Stimulated activated CD4-positive, alpha-beta T cell treated with anti-CD3 and anti-CD28 coated beads, TNF-alpha, amount 100 ng/mL, for 24 hours (primary cell): ENCODE results near the gene NRXN3.
"Not testable (repeated sequence)": the region's sequence is repeated elsewhere in the genome, so short reads cannot be mapped to it uniquely, and the experiment has no call there.

Experiments used
- DNase-seq, 3 experiments: peaks; one replicate each; pipeline ENCODE4 v3.0.0-alpha.2; 2020; ENCODE audit warnings: low read depth in 3 of 3

Gene NRXN3

DNA sequence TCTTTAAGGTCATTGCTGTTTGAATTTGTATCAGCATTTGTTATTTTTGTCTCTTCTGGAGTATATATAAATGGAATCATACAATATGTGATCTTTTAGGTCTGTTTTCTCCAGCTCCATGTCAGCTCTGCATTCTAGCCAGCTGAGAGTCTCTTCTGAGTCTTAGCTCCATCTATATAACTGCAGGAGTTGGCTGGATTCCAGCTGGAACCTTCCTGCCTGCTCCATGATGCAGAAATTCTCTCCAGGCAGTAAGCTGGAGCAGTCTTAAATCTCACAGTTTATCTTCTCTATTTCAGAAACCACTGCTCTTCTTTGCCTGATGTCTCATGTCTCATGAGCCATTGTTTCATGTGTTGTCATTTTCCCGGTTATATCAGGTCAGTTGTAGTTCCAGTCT is 827.6 kb downstream of the NRXN3 start:
- DNase-seq = no peak

DNA sequence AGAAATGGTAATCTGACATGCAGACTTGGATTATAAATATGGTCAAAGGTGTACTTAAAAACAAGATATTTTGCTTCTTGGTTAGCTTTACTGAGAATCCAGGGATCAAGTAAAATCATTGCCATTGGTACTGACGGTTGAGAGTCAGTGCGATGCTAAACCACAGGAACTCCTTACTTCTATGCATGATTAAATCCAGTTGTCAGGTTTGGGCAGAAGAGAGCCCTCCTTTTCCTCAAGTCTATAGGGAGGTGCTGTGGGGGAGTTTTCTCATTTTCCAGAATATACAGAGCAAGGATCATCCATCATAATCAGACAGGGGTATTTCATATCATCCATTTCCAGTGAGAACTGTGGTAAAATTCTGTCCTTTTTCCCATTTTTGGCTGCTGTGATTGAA is 839.1 kb downstream of the NRXN3 start:
- DNase-seq = no peak

DNA sequence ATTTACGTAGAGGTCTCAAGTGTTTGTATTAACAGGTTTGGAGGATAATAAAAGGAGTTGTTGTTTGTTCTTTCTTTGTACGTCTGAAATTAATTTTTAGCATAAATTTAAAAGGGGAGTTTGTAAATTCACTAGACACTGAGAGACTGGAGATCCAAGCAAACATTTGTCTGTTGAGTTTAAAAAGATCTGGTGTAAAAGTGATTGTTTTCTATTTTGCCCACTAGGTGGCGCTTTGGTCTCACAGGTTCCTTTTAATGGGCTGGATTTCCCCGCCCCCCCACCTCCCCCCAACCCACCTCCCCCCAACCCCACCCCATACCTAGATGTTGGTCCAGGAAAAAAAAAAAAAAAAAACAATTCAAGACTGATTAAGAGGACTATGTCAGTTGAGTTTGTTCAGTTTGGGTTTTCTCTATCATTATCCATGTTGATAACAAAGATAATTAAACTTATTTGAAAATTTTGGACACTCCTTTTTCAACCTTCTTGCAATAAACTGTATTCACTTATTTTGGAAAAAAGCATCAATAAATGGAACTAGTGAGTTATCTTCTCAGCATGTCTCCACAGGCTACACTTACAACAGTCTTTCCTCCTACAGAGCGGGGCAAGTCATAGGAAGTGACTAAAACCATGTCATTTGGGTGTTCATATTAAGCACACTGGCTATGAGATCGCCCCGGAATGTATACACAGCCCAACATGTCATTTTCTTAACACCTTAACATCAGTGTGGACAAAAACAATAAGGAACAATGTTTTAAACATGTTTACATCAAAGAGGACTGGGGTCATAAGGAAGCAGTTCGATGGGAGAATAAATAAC is 841.1 kb downstream of the NRXN3 start:
- no peak for DNase-seq

DNA sequence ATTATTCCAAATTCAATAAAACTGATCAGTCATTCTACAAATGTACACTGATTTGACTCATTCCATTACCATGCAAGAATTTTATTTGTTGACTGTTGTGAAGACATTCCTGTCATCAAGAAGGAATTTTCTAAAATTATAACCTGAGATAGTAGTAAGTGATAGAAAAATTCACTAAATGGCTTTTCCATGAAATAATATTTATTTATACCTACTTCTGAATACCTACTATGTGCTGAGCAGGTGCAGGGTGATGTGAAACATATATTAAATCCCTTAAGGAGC is 841.7 kb downstream of the NRXN3 start:
- no peak for DNase-seq

DNA sequence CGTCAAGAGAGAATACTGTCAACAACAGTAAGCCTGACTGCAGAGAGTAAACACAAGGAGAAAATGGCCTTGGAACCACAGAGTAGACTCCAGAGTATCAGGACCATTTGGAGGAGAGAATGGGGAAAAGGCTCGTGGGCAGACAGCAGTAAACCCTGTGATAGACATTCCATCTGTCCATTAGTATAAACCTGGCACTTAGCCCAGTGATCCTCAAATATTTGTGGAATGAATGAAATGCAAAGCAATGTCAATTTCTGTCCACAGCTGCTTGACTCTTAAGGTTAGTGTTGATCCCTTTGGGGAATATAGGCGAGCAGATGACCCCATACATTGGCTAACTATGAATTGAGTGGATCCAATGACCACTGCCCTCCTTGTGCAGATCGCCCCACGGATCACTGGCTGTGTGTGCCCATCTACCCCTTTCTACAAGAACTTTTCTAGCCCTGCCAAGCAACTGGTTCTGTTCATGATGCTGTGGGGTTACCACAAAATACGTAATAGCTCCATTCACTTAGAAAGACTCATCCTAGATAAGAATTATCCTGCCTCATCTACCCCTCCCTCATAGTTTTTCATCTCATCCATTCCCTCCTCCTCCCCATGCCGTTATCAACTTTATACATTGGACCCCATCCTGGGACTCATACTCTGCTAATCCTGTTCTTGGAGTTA is 846.8 kb downstream of the NRXN3 start:
- DNase-seq = no peak

DNA sequence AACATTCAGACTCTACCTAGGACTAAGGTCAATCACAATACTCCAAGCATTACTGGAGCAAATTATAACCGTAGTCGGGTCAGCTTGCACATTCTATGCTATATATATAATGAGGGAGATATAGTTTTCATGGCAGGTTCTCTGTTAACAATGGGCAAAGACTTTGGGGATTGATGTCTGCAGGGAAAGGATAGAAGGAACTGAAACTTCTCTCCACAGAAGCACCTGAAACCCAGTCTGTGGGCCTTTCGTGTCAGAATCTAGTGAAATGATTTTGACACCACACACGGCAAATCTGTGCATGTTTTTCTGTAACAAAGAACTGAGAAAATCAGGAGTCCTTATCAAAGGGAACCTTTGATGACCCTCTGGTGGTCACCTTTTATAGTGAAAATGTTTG is 847.4 kb downstream of the NRXN3 start:
- no peak for DNase-seq

DNA sequence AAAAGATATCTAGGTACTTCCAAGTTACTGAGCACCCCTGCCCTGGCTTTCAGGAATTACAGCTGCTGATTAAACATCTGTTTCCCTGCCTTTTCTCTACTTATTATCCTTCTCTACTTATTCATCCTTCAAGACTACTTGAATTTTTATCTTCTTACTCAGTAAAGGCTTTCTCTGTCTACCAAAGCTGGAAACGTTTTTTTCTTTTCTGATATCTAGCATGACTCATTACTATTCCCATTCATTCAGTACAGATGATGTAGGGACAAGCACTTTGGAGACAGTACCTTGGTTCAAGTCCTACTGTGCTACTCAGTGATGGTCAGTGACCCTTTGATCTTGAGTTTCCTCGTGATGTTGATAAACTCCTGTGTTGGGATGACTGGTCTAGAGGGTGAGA is 848.7 kb downstream of the NRXN3 start:
- DNase-seq = no peak

DNA sequence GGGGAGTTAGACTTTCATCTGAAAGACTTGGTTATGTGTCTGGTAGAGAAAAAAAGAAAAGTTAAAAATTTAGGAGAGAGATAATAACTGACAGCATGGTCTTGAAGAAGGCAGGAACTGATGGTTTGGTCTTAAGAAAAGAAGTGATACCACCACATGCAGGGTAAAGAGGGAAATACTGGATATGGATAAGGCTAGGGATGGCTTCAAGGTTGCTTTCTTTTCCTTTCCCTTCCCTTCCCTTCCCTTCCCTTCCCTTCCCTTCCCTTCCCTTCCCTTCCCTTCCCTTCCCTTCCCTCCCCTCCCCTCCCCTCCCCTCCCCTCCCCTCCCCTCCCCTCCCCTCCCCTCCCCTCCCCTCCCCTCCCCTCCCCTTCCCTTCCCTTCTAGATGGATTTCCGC is 849.7 kb downstream of the NRXN3 start:
- not testable (repeated sequence) for DNase-seq

DNA sequence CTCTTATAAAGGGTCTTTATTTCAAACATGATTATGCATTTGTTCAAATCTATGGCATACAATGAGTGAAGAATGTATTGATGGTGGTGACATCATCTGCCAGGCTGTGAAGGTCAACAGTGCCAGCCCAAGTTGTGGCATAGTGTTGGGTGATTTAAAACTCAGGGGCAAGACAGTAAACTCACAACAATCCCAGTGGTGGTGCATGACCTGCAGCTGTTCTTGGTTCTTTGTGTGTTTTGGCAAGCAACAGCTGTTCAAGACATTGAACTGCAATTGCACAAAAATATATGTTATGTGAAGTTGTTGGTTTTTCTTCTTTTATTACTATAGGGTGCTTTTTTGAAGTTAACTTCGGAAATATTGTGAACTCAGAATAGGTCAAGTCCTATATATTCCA is 851.6 kb downstream of the NRXN3 start:
- DNase-seq = no peak

DNA sequence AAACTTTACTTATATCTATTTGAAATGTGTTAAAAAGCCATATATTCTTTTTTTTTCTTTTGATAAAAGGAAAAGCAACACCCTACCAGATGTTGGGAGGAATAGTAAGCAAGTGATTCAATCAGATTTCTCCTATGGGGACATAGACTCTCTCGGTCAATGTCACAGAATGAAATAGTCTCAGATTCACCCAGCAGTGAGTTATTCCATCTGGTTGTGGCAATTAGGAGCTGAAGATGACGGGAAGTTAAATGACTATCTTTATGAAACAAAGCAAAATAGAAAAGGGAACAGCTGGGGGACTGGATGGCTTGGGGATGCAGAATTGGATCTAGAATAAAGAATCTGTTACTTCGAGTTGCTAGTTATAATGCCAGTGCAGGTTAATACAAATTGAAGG is 857.0 kb downstream of the NRXN3 start:
- no peak for DNase-seq

DNA sequence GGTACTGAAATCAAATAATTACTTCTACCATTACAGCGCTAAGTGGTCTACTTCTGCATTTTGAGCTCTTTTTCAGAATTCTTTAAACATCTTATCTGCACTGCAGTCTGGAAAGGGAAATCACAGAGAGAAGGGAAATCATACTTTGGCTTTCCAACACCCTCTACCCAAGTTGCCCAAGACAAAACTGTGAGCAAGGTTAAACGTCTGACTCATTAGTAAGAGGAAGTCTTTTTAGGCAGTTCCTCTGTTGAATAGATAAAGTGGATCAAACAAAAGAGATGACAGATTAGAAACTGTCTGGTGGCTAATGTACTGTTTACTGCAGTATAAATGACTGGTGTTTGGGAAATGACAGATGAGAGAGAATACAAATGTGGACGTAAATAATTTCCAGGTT is 858.1 kb downstream of the NRXN3 start:
- no peak for DNase-seq

DNA sequence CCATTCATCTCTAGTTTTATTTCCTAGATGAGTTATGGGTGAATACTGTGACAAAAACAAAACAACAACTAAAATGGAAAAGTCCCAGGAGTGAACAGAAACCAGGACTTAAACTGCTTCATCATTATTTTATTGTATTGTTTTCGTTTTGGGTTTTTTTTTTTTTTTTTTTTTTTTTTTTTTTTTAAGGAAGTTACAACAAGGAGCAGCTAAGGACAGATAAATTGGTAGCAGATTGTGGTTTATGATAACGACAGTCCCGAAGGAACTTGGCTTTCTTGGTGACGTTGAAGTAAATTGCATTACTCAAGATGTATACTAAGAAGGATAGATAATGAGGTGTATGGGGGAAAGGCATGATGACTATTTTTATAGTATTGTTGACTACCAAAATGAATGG is 866.3 kb downstream of the NRXN3 start:
- no peak for DNase-seq

DNA sequence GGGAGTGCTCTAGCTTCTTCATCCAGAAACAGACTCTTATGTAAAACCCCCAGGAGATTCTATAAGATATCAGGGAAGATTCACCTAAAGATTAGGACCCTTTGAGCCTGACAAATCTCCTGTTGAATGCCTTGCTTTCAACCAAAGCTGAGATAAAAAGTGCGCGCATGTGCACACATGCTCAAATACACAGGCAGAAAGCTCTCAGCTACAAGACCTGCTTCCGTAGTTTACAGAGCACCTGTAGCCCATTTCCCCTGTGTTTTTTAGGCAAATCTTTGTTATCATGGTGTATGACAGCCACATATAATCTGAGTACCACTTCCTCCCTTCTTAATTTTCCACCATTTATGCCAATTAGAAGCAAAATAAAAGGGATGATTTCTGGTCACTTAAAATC is 866.9 kb downstream of the NRXN3 start:
- no peak for DNase-seq

DNA sequence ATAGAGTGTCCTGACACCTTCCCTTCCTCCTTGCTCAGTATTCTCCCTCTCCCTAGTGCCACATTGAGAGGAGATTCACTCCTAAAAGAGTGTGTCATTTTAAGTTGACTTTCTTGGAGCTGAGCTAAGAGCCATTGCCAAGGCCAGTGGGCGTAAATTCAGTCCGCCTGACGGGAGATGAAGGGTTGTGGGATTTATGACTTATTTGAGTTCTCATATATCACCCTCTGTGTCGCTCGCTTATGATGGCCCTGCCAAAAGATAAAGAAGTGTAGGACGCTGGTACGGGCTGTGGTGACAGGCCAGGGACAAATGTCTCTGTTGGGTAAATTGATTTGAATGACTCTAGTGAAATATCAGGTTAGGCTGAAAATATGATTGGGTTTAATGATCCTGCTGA is 867.4 kb downstream of the NRXN3 start:
- DNase-seq = no peak

DNA sequence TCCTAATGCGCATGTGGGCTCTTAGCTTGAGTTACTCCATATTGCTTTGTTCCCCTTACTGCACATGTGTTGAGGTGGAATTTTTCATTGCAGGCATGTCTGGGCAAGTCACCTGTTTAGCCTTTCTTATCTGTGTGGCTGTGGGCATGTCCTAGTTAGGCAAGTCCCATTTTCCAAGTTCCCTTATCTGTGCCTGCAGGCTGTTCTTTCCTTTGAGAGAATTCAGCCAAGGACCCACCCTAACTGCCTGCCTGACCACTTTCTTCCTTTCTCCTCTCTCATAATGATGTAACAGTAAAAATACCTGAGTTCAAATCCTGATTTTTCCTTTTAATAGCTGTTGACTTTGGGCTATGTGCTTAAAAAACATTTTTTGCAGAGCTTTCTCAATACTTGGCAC is 870.6 kb downstream of the NRXN3 start:
- DNase-seq = no peak

DNA sequence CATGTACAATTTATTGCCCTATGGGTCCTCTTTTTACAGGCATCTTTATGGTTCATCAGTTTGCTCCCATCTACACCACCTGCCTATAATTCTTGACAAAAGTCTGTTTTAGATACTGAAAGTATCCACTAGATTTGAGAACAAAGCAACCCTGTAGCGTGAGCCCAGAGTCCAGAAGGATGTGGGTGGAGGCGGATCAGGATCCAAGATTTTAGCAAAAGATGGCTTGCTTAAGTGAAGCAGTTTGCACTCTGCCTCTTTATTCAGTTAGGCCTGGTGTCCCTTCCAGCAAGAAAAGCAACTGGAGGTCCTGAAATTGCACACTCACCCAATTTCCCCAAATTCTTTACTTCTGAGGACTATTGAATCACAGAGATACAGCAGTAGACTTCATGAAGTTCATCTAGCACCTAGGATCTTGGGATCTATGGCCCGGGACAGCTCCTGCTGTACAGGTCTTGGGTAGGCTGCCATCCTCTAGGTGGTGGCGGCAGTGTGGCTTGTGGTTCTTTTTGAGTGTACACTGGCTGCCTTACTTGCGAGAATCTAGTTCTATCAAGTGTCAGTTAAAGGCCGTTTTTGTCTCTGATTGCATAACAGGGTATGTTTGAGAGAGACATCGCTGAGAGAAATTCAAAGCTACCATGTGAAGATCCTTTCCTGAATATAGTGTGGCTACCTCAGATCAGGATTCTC is 873.2 kb downstream of the NRXN3 start:
- no peak for DNase-seq

DNA sequence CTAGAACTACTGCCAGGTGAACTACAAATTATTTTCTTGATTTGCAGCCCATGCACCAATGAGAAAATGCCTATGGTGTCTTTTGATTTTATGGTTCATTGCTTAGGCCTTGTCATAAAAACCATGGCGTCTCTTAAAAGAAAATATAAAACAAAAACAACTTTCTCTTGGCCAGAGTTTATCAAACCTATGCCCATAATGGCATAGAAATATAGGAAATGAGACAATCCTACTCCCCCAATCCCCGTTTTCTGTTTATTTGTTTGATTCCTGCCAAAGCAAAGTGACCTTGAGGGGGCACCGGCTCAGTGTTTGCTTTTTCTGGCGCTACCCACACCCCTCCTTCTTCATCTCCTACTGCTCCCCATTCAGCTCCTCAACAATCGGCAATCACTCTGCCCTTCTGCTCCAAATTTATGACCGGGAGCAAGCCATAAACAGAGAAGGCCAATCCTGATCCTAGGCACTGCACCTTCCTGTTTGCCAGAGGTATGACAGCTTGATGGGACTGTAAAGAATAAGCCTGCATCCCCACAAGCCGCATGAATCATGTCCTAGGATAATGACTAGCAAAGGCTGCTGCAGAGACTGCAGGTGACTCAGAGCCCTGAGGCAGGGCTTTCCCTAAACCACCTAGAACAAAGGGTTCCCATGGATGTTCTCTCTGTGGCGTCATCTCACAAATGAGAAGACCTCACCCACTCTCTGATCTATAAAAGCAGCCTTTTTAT is 874.9 kb downstream of the NRXN3 start:
- no peak for DNase-seq

DNA sequence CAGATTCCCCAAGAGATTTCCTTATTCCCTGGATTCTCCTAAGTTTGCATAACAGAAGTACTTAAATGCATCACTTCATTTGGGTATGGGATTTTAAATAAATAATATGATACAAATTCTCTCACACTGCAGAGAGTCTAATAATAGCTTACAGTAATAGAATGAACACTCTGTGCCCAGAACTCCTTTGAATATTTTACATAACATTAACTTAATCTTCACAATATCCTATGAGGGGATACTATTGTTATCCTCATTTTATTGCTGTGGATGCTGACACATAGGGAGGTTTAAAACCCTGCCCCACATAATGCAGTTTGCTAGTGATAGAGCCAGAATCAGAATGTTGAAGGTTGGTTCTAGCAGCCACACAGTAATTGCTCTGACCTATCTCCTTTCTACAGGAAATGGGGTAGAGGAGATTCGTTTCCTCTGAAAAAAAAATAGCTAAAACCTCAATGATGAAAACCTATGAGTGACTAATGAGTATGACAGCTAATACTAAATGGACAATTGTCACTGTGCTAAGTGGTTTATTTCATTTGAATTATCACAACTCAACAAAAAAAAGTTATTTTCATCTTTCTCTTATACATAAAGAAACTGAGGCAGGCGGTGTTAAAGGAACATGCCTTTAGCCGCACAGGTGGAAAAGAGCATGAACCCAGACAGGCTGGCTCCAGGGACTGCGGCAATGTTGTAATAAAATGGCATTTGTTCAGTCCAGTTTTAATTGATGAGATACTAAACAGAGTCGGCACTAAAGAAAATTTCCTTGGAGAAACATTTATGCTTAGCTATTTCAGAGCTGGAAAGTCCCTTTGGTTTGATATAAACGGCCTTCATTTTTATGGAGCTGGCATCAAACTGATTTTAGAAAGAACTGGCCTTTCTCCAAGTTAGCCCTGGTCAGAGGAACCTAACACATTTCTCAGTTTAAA is 880.9 kb downstream of the NRXN3 start:
- no peak for DNase-seq

DNA sequence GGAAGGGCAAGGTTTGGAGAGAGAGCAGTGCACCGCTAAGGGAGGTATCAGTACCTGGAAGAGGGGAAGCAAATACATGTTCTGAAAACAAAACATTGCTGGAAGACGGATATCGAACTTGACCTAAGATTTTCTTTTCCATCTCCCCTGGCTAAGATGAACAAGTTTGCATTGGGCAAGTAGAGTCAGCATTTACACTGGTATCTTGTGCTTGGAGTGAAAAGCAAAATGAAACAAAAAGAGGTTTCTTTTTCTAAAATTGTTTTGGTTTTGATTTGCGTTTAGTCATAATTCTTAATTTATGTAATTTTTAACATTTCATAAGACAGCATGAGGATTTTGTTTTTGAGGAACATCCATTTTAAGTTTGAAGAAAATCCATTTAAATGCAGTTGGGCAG is 881.6 kb downstream of the NRXN3 start:
- no peak for DNase-seq

DNA sequence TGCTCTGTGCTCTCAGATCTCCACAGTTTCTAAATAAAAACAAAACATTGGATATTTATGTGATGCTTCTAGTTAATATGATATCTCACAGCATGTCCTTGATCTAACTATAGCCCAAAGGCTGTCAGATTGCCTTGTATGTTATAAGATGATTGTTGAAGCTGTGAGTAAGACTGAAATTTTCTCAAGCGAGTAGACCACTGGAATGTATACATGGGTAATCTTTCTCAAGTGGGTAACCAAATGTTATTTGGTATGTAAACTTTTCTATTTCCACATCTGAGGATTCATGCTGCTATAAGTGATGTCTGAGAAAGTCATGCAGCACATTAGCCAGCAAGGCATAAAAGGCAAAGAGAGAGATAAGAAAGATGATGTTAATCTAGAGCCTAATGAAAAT is 886.7 kb downstream of the NRXN3 start:
- no peak for DNase-seq

DNA sequence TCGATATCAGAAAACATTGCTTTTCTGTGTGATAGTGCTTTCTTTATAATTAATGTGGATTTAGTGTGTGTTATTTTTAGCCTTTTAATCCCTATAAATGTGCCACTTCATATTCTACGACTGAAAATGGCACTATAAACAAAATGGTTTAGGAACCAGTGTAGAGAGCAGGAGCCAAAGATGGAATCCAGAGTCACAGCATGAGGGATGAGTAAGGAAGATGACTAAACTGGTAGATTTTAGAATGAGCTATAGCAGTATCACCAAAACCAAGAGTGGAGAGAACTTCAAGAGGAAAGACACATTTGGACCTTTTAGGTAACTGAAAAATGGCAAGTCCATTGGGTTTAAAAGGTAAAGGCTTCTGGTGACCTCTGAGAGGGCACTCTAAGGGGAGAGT is 887.2 kb downstream of the NRXN3 start:
- DNase-seq = no peak
